Measurements from ENCODE around the gene KAT2B. TPM values are rescaled to one million over a fixed set of nuclear protein-coding genes. Genes with fewer than 3 reads are reported as not detected.
A peak's percentile ranks its signal among the peaks of the same experiment; 100 is the strongest.
"Not testable (repeated sequence)": the region's sequence is repeated elsewhere in the genome, so short reads cannot be mapped to it uniquely, and the experiment has no call there.

The KAT2B gene
- total and polyA plus RNA-seq, 10 donors, result 13.6 to 64.3 (median 54.1) TPM

- TF ChIP-seq POLR2A (IDR thresholded peaks at IDR 0.05) (peak in 1 of 3 donors; percentile 37), POLR2AphosphoS5 (IDR thresholded peaks at IDR 0.05) (peak; percentile 80 to 91 (median 87)), CTCF (IDR thresholded peaks at IDR 0.05 in 8 of 11, conservative IDR thresholded peaks at IDR 0.05 in 3 of 11) (no peak)
- H3K9me3 ChIP-seq, result no peaks in the 10 kb centered on the region
Measured at GRCh38 chr3:20041197-20041780, 1.0 kb downstream of the KAT2B start.

GRCh38 chr3:20042331-20042730, 2.1 kb downstream of the KAT2B start:
- H3K27ac ChIP-seq, result peak overlapping the region; percentile 29 to 99 (median 98)
- no peaks in the 10 kb centered on the region for H3K9me3 ChIP-seq
- no peak for DNase-seq
- intact Hi-C loops (cut with DNase I; ENCODE audit: low total_unique reads), result loop anchor here (5.0 to 10.0 kb wide), 2 partner anchors 98 to 145 kb away; partner anchors contain the start of genes RAB5A and SGO1
- H3K4me1 ChIP-seq, result peaks cover 41 to 83% (median 65%) of the 10 kb centered on the region in 6 donors
- peak overlapping the region in 3 of 8 donors; percentile 73 to 93 (median 85) for H3K4me3 ChIP-seq
- TF ChIP-seq CTCF (IDR thresholded peaks at IDR 0.05 in 8 of 11, conservative IDR thresholded peaks at IDR 0.05 in 3 of 11), result no peak
- TF ChIP-seq POLR2AphosphoS5 (IDR thresholded peaks at IDR 0.05), result no peak
- TF ChIP-seq POLR2A (IDR thresholded peaks at IDR 0.05), result no peak
- WGBS, 5 donors, result 49 to 70% (median 63%) methylated on average over 5 of the region's 5 CpGs
- H3K27me3 ChIP-seq (replicated peaks in 1 of 7), result no peaks in the 10 kb centered on the region
- no peaks in the 10 kb centered on the region for H3K36me3 ChIP-seq

More at GRCh38 chr3:20041197-20041780, 1.0 kb downstream of the KAT2B start:
- WGBS, 5 donors, result 0 to 1% (median 0%) methylated on average over 24 to 28 of the region's 28 CpGs
- intact Hi-C loops (cut with DNase I; ENCODE audit: low total_unique reads), result loop anchor here (5.0 to 10.0 kb wide), 2 partner anchors 96 to 146 kb away; partner anchors contain the start of genes RAB5A and SGO1
- DNase-seq, result peak; percentile 96
- Histone ChIP-seq H3K36me3 (no peaks in the 10 kb centered on the region), H3K4me3 (peak overlapping the region; percentile 66 to 93 (median 82)), H3K27me3 (replicated peaks in 1 of 7) (no peaks in the 10 kb centered on the region), H3K27ac (peak overlapping the region; percentile 74 to 99 (median 98)), H3K4me1 (peaks cover 40 to 73% (median 55%) of the 10 kb centered on the region in 6 donors)

- WGBS, 5 donors, result 5 to 17% (median 10%) methylated on average over 4 of the region's 4 CpGs
- peaks cover 51 to 87% (median 75%) of the 10 kb centered on the region in 6 donors for H3K4me1 ChIP-seq
- intact Hi-C loops (cut with DNase I; ENCODE audit: low total_unique reads), result loop anchor here (5.0 to 10.0 kb wide), 2 partner anchors 99 to 144 kb away; partner anchors contain the start of genes RAB5A and SGO1
- TF ChIP-seq POLR2AphosphoS5 (IDR thresholded peaks at IDR 0.05) (peak in 2 of 3 donors; percentile 57 to 66), CTCF (IDR thresholded peaks at IDR 0.05 in 8 of 11, conservative IDR thresholded peaks at IDR 0.05 in 3 of 11) (no peak)
- peak overlapping the region in 7 of 8 donors; percentile 1 to 93 (median 18) for H3K4me3 ChIP-seq
- peak; percentile 90 for DNase-seq
- no peaks in the 10 kb centered on the region for H3K27me3 ChIP-seq (replicated peaks in 1 of 7)
- H3K36me3 ChIP-seq, result no peaks in the 10 kb centered on the region
- H3K27ac ChIP-seq, result peak overlapping the region; percentile 55 to 99 (median 98)
- H3K9me3 ChIP-seq, result no peaks in the 10 kb centered on the region
Measured at GRCh38 chr3:20043396-20043795, 3.1 kb downstream of the KAT2B start.

GRCh38 chr3:20043825-20044224, 3.6 kb downstream of the KAT2B start:
- intact Hi-C loops (cut with DNase I; ENCODE audit: low total_unique reads), result loop anchor here (5.0 to 10.0 kb wide), 2 partner anchors 99 to 143 kb away; partner anchors contain the start of genes RAB5A and SGO1
- H3K36me3 ChIP-seq, result no peaks in the 10 kb centered on the region
- H3K4me1 ChIP-seq, result peaks cover 51 to 87% (median 76%) of the 10 kb centered on the region in 6 donors
- no peaks in the 10 kb centered on the region for H3K27me3 ChIP-seq (replicated peaks in 1 of 7)
- peak overlapping the region in 7 of 8 donors; percentile 1 to 93 (median 18) for H3K4me3 ChIP-seq
- WGBS, 5 donors, result 43 to 61% (median 47%) methylated on average over 4 of the region's 4 CpGs
- DNase-seq, result no peak
- H3K27ac ChIP-seq, result peak overlapping the region; percentile 55 to 99 (median 98)
- no peaks in the 10 kb centered on the region for H3K9me3 ChIP-seq
- TF ChIP-seq CTCF (IDR thresholded peaks at IDR 0.05 in 8 of 11, conservative IDR thresholded peaks at IDR 0.05 in 3 of 11) (no peak), POLR2A (IDR thresholded peaks at IDR 0.05) (no peak), POLR2AphosphoS5 (IDR thresholded peaks at IDR 0.05) (no peak)

GRCh38 chr3:20045141-20045540, 4.9 kb downstream of the KAT2B start:
- DNase-seq; H3K36me3 ChIP-seq; H3K9me3 ChIP-seq; H3K27me3 ChIP-seq (replicated peaks in 1 of 7); H3K4me3 ChIP-seq: not testable (repeated sequence)
- peak overlapping the region in 4 of 8 donors; percentile 97 to 99 (median 98) for H3K27ac ChIP-seq
- 93 to 100% (median 96%) methylated on average over 3 of the region's 3 CpGs for WGBS, 5 donors
- peaks cover 51 to 94% (median 82%) of the 10 kb centered on the region in 6 donors for H3K4me1 ChIP-seq
- intact Hi-C loops (cut with DNase I; ENCODE audit: low total_unique reads), result loop anchor here (10.0 kb wide), 1 partner anchor 100 kb away; the partner anchor contains the start of gene RAB5A
